A673 (cell line): ENCODE measurements around the gene VAMP7.

ENCODE experiments used
- EZH2 ChIP-seq: fragments of 200-600 bp; sonication (generic); IDR thresholded peaks from 2 replicates; pipeline ENCODE4 v1.6.1; 2017; ENCODE audit warnings: borderline replicate concordance, low read depth, mild to moderate bottlenecking, mixed read lengths, antibody characterized with exemption, low read length; ENCODE audit not compliant: poor library complexity, severe bottlenecking
- TF ChIP-seq, protein P1 (sequence below): fragments of 300-800, 200-600 bp; sonication (generic); conservative IDR thresholded peaks from 2 replicates; pipeline ENCODE4 v1.5.1; 2017; ENCODE audit warnings: low read depth, mild to moderate bottlenecking, antibody characterized with exemption, low read length, moderate library complexity, mixed read lengths

GRCh38 chrX:155956649-155957048 is 75.5 kb downstream of the VAMP7 start:
- TF ChIP-seq, protein P1, sequence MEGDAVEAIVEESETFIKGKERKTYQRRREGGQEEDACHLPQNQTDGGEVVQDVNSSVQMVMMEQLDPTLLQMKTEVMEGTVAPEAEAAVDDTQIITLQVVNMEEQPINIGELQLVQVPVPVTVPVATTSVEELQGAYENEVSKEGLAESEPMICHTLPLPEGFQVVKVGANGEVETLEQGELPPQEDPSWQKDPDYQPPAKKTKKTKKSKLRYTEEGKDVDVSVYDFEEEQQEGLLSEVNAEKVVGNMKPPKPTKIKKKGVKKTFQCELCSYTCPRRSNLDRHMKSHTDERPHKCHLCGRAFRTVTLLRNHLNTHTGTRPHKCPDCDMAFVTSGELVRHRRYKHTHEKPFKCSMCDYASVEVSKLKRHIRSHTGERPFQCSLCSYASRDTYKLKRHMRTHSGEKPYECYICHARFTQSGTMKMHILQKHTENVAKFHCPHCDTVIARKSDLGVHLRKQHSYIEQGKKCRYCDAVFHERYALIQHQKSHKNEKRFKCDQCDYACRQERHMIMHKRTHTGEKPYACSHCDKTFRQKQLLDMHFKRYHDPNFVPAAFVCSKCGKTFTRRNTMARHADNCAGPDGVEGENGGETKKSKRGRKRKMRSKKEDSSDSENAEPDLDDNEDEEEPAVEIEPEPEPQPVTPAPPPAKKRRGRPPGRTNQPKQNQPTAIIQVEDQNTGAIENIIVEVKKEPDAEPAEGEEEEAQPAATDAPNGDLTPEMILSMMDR, result no peak
- no peak for TF ChIP-seq EZH2
